Lower leg skin (tissue), 3 donors: Measurements from ENCODE around the gene KIF17.

ENCODE experiments used
- CTCF ChIP-seq, 3 donors: fragments of 450-650 bp; IDR thresholded peaks; one replicate each; pipeline ENCODE4 v1.5.1; 2016; ENCODE audit warnings: antibody characterized with exemption in 3 of 3, mild to moderate bottlenecking in 3 of 3, moderate library complexity in 2 of 3
- POLR2A ChIP-seq, 2 donors: fragments of 450-650 bp; IDR thresholded peaks; one replicate each; pipeline ENCODE4 v1.6.1; 2016 to 2017; ENCODE audit warnings: antibody characterized with exemption in 2 of 2, mild to moderate bottlenecking in 1 of 2, moderate library complexity in 1 of 2

- TF ChIP-seq CTCF (IDR thresholded peaks at IDR 0.05) (no peak), POLR2A (IDR thresholded peaks at IDR 0.05) (no peak)
Measured at GRCh38 chr1:20705203-20705755, 12.5 kb downstream of the KIF17 start.
